Measurements from ENCODE around the gene KIAA0513. TPM values are rescaled to one million over a fixed set of nuclear protein-coding genes. Genes with fewer than 3 reads are reported as not detected.

Gene KIAA0513
- total RNA-seq, 2 experiments from 2014 or later, result 15.7 to 15.9 TPM

DNA sequence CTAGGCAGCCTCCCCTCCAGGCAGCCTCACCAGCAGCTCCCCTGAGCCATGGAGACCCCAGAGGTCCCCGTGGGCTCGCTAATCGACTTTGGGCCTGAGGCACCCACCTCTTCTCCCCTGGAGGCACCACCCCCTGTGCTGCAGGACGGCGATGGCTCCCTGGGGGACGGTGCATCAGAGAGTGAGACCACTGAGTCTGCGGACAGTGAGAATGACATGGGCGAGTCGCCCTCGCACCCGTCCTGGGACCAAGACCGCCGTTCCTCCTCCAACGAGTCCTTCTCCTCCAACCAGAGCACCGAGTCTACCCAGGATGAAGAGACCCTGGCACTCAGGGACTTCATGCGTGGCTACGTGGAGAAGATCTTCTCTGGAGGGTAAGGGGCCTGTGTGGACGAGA, 39.4 kb downstream of the KIAA0513 start:
- H3K9me3 Mint-ChIP-seq, result no peaks in the 10 kb centered on the region
- ChIA-PET POLR2A (no interaction called here), CTCF (interaction anchor here (1.1 to 1.3 kb wide), 2 partner anchors 11 to 20 kb away, joined by 3 to 4 read pairs; no protein-coding TSS in a partner anchor)
- H3K27ac Mint-ChIP-seq, result no peak overlapping the region
- no peak overlapping the region for H3K4me3 Mint-ChIP-seq
- no peaks in the 10 kb centered on the region for H3K27me3 Mint-ChIP-seq
- H3K36me3 Mint-ChIP-seq, result peaks cover 14% of the 10 kb centered on the region
- no peak for DNase-seq
- intact Hi-C loops (cut with micrococcal nuclease), result no loop called here
- H3K4me1 Mint-ChIP-seq (ENCODE audit: low read depth), result no peaks in the 10 kb centered on the region

DNA sequence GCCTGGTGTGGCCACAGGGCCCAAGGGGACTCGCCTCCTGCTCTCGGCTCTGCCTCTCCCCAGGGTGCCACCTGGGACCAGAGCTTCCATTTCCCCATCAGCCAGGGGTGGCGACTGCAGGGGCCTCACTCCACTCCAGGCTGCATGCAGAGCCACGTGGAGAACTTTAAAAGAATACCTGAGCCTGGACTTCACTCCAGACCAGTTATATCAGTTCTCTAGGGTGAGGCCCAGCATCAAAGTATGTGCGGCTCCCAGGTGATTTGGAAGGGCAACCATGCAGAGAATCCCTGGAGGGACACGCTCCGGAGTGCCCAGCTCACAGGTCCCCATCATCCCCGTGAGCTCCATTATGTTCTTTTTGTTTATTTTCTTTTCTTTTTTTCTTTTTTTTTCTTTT, 39.8 kb downstream of the KIAA0513 start:
- DNase-seq, result no peak
- intact Hi-C loops (cut with micrococcal nuclease), result no loop called here
- Mint-ChIP-seq H3K9me3 (no peaks in the 10 kb centered on the region), H3K27me3 (no peaks in the 10 kb centered on the region), H3K4me1 (ENCODE audit: low read depth) (no peaks in the 10 kb centered on the region), H3K36me3 (peaks cover 14% of the 10 kb centered on the region), H3K4me3 (no peak overlapping the region), H3K27ac (no peak overlapping the region)
- ChIA-PET CTCF (interaction anchor here (1.2 to 1.3 kb wide), 2 partner anchors 11 to 19 kb away, joined by 3 to 4 read pairs; no protein-coding TSS in a partner anchor), POLR2A (no interaction called here)

DNA sequence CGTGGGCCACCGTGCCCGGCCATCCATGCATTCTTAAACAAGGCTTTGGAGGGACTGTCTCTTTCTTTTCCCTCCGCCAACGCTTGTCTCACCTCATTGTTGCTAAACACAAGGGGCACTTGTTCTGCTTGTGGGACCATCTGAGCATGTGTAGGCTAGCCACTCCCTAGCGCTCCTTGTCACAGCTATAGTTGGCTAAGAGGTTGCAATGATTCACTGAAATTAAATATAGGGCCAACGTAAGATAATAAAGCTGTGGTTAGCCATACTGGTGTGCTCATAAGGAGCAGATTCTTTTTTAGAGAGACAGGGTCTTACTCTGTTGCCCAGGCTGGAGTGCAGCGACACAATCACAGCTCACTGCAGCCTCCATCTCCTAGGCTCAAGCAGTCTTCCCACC, 41.2 kb downstream of the KIAA0513 start:
- CTCF ChIA-PET, result no interaction called here
- H3K4me3 Mint-ChIP-seq, result no peak overlapping the region
- no peak overlapping the region for H3K27ac Mint-ChIP-seq
- H3K9me3 Mint-ChIP-seq, result no peaks in the 10 kb centered on the region
- peaks cover 15% of the 10 kb centered on the region for H3K36me3 Mint-ChIP-seq
- POLR2A ChIA-PET, result no interaction called here
- H3K4me1 Mint-ChIP-seq (ENCODE audit: low read depth), result no peaks in the 10 kb centered on the region
- no peaks in the 10 kb centered on the region for H3K27me3 Mint-ChIP-seq
- no peak for DNase-seq
- intact Hi-C loops (cut with micrococcal nuclease), result no loop called here

DNA sequence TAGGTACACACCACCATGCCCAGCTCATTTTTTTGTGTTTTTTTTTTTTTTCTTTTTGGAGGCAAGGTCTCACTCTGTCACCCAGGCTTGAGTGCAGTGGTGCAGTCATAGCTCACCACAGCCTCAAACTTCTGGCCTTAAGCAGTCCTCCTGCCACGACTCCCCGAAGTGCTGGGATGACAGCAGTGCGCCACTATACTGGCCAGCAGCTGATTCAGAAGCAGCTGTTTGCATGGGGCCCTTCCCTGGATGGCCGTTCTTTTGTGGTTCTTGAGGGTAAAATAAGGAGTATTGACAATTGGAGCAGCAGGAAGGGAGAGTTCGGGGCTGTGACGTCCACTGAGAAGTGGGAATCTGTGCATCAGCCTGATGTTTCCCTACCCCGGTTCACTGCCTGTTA, 41.6 kb downstream of the KIAA0513 start:
- H3K27ac Mint-ChIP-seq, result no peak overlapping the region
- DNase-seq, result no peak
- no peaks in the 10 kb centered on the region for H3K27me3 Mint-ChIP-seq
- H3K36me3 Mint-ChIP-seq, result peaks cover 16% of the 10 kb centered on the region
- intact Hi-C loops (cut with micrococcal nuclease), result no loop called here
- no peaks in the 10 kb centered on the region for H3K9me3 Mint-ChIP-seq
- POLR2A ChIA-PET, result no interaction called here
- no peak overlapping the region for H3K4me3 Mint-ChIP-seq
- CTCF ChIA-PET, result no interaction called here
- no peaks in the 10 kb centered on the region for H3K4me1 Mint-ChIP-seq (ENCODE audit: low read depth)

DNA sequence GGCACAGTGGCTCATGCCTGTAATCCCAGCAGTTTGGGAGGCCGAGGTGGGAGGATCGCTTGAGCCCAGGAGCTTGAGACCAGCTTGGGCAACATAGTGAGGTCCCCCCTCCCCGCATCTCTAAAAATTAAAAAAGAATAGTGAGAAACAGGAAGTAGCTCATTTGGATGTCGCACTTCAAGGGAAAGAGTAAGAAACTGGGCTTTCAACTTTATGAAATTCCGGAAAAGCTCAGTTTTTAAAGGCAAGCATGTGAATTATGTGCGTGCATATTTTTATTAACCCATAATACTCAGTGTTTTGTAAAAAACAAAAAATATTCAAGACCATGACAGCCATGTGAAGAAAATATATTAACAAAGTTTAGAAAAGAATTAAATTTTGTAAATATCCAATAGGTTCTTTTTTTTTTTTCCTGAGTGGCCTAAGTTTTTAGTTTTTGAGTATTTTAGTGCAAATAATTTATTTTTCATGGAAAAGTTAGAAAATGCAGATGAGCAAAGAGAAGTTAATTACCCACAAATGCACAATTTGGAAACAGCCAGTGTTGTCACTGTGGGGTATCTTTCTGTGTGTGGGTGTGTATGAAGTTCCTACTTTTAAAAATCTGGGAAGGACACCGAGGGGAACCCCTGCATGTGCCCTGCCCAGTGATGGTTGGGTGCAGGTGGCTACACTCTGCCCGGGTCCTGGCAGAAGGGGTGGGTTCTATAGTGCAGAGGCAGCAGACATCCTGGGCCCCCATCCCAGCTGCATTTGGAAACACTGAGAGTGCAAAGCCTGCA, 44.7 kb downstream of the KIAA0513 start:
- POLR2A ChIA-PET, result no interaction called here
- peaks cover 12% of the 10 kb centered on the region for H3K36me3 Mint-ChIP-seq

DNA sequence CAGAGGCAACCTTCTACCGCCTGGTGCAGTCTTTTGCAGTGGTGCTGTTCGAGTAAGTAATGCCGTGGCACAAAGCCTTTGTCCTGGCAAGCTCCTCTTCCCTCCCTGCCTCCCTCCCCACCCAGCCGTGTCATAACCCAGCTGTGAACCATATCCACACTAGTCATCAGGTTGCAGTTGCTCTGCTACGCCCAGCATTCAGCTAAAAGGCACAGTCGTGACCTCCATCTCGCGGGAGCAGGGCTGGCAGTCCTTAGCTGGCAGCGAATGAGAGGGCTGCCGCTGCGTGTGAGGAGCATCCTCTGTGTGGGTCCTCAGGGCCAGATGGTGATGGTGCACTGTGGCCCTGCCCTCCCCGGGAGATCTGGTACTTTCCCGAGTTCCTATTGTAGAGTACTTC, 45.4 kb downstream of the KIAA0513 start:
- Mint-ChIP-seq H3K4me1 (ENCODE audit: low read depth) (no peaks in the 10 kb centered on the region), H3K27me3 (no peaks in the 10 kb centered on the region), H3K4me3 (no peak overlapping the region), H3K27ac (no peak overlapping the region), H3K36me3 (peaks cover 14% of the 10 kb centered on the region), H3K9me3 (no peaks in the 10 kb centered on the region)
- ChIA-PET CTCF (interaction anchor here (0.7 to 1.1 kb wide), 5 partner anchors 12 to 45 kb away, joined by 3 read pairs; partner anchors contain the start of gene KIAA0513), POLR2A (no interaction called here)
- DNase-seq, result no peak
- intact Hi-C loops (cut with micrococcal nuclease), result no loop called here

More for the DNA sequence above, 44.7 kb downstream of the KIAA0513 start:
- Mint-ChIP-seq H3K27ac (no peak overlapping the region), H3K27me3 (no peaks in the 10 kb centered on the region), H3K9me3 (no peaks in the 10 kb centered on the region), H3K4me3 (no peak overlapping the region), H3K4me1 (ENCODE audit: low read depth) (no peaks in the 10 kb centered on the region)
- intact Hi-C loops (cut with micrococcal nuclease), result no loop called here
- CTCF ChIA-PET, result interaction anchor here (0.7 to 1.0 kb wide), 5 partner anchors 14 to 55 kb away, joined by 3 to 5 read pairs (median 3); no protein-coding TSS in a partner anchor
- no peak for DNase-seq

DNA sequence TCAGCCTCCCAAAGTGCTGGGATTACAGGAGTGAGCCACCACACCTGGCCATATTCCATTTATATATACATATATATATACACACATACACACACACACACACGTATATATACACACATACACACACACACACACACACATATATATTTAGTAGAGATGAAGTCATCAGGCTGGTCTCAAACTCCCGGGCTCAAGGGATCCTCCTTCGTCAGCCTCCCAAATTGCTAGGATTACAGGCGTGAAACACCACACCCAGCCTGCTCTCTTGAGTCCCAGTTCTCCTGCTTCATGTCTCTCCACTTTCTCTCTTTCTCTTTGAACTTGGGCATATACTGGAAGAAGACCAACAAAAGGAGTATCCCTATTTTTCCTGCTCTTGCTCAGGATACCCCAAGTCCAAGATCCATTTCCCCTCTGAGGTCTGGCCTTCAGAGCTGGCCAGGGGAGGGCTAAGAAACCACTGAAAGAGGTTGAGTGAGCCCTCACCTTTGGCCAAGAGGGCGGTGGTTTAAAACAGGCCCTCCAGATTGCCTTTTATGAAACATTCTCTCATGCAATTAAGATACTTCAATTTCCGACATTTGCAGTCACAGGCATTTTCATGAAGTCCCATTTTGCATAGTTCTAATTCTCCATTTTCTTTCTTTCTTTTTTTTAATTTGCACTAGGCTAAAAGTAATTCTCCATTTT, 46.8 kb downstream of the KIAA0513 start:
- H3K27ac Mint-ChIP-seq, result no peak overlapping the region
- CTCF ChIA-PET, result interaction anchor here (1.1 to 2.5 kb wide), 2 partner anchors 10 to 13 kb away, joined by 3 to 13 read pairs; no protein-coding TSS in a partner anchor

DNA sequence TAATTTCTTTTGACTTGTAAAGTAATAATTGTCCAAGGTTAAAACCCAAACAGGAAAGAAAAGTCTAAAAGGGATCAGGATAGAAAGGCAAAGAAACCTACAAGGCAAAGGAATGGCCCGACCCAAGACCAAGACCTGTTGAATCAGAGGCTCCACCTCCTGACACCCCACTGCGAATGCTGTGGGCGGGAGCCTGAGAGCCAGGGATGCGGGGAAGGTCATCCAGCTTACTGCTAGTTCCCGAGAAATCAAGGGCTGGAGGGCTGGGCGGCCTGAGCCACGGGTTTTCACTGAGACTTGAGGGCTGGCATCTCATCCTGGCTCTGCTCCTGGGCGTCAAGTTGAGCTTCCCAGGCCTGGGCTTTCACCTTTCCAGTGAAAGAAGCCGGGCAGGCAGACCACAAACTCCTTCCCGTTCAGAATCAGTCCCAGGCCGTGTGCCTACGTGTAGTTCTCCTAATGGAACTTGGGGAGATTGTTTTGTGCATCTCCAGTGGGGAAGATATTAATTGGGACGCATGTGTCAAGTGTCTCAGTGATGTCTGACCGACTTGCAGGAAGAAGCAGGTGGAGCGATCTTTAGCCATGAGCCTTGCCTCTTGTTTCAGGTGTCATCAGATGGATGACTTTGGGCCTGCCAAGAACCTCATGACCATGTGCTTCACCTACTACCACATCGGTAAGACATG, 47.8 kb downstream of the KIAA0513 start:
- Mint-ChIP-seq H3K4me3 (no peak overlapping the region), H3K4me1 (ENCODE audit: low read depth) (no peaks in the 10 kb centered on the region), H3K9me3 (no peaks in the 10 kb centered on the region), H3K27ac (no peak overlapping the region), H3K27me3 (no peaks in the 10 kb centered on the region), H3K36me3 (peaks cover 25% of the 10 kb centered on the region)
- POLR2A ChIA-PET, result no interaction called here
- DNase-seq, result no peak
- intact Hi-C loops (cut with micrococcal nuclease), result no loop called here
- CTCF ChIA-PET, result interaction anchor here (2.5 kb wide), 1 partner anchor 12 kb away, joined by 13 read pairs; no protein-coding TSS in a partner anchor

More for the DNA sequence above, 46.8 kb downstream of the KIAA0513 start:
- no peaks in the 10 kb centered on the region for H3K9me3 Mint-ChIP-seq
- H3K4me3 Mint-ChIP-seq, result no peak overlapping the region
- POLR2A ChIA-PET, result no interaction called here
- H3K27me3 Mint-ChIP-seq, result no peaks in the 10 kb centered on the region
- no peak for DNase-seq
- intact Hi-C loops (cut with micrococcal nuclease), result no loop called here
- no peaks in the 10 kb centered on the region for H3K4me1 Mint-ChIP-seq (ENCODE audit: low read depth)
- peaks cover 21% of the 10 kb centered on the region for H3K36me3 Mint-ChIP-seq

DNA sequence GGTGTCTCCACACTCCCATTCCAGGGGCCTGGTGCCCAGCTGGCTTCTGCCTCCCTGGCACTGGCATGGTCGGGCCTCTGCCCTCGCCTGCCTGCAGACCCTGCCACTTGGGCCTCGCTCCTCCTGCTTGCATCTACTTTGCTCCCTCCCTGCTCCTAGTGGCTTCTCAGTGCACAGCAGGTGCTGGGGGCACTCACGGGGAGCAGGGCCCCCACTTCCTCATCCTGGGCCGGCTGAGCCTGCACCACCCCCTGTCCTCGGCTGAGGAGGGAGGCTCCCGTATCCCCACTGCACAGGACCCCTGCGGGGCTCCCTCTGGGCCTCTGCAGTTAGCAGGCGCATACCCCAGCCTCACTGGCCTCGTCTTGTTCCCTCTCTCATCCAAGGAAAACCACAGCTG, 49.4 kb downstream of the KIAA0513 start:
- POLR2A ChIA-PET, result no interaction called here
- Mint-ChIP-seq H3K27ac (no peak overlapping the region), H3K4me3 (no peak overlapping the region), H3K9me3 (no peaks in the 10 kb centered on the region), H3K4me1 (ENCODE audit: low read depth) (no peaks in the 10 kb centered on the region), H3K36me3 (peaks cover 17% of the 10 kb centered on the region), H3K27me3 (no peaks in the 10 kb centered on the region)
- no peak for DNase-seq
- CTCF ChIA-PET, result interaction anchor here (2.5 kb wide), 1 partner anchor 10 kb away, joined by 13 read pairs; no protein-coding TSS in a partner anchor
- intact Hi-C loops (cut with micrococcal nuclease), result no loop called here

DNA sequence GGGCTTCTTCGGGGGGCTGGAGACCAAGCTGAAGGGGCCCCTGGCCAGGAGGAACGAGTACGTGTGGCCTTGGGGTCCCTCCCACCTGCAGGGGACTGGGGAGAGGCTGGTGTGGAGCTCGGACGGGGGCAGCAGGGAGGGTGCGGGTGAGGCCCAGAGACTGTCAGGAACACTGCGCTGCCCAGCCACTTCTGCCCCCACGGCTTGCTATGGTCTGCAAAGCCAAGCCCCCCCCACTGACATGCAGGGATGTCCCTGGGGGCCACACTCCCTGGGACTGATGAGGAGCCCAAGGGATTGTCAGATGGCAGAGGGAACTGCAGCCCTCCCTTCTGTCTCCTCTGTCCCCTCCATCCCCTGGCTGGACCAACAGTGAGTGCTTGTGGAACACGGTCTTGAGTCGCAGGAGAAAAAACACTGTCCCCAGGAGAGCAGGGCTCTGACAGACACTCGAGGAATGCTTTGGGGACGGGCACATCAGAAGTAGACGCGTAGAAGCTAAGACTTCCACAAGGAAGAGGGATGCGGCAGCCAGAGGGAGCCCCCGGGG, 50.1 kb downstream of the KIAA0513 start:
- no peaks in the 10 kb centered on the region for H3K4me1 Mint-ChIP-seq (ENCODE audit: low read depth)
- CTCF ChIA-PET, result no interaction called here
- intact Hi-C loops (cut with micrococcal nuclease), result no loop called here
- no peak overlapping the region for H3K4me3 Mint-ChIP-seq
- H3K9me3 Mint-ChIP-seq, result no peaks in the 10 kb centered on the region
- DNase-seq, result no peak
- H3K27me3 Mint-ChIP-seq, result no peaks in the 10 kb centered on the region
- H3K36me3 Mint-ChIP-seq, result peaks cover 17% of the 10 kb centered on the region
- POLR2A ChIA-PET, result no interaction called here
- H3K27ac Mint-ChIP-seq, result no peak overlapping the region

DNA sequence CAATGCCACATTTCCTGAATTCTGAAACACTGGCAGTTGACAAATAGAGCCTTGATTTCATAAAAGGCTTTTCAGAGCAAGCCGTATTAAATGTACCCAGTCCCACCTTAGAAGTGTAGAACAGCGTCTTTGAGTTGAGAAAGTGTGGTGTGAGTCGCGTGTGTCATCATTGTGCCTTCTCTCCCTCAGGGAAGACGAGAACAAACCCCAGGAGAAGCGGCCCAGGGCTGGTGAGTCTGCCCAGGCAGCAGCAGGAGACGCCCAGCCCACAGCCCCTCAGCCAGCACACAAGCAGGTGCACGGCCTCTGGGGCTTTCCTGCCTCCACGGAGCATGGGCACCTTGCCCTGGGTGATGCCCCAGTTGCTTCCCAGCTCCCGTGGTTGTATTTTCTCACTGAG, 50.6 kb downstream of the KIAA0513 start:
- no peak overlapping the region for H3K4me3 Mint-ChIP-seq
- no peak for DNase-seq
- no peaks in the 10 kb centered on the region for H3K4me1 Mint-ChIP-seq (ENCODE audit: low read depth)
- H3K27ac Mint-ChIP-seq, result no peak overlapping the region
- H3K27me3 Mint-ChIP-seq, result no peaks in the 10 kb centered on the region
- ChIA-PET CTCF (no interaction called here), POLR2A (no interaction called here)
- no peaks in the 10 kb centered on the region for H3K9me3 Mint-ChIP-seq
- H3K36me3 Mint-ChIP-seq, result peaks cover 17% of the 10 kb centered on the region
- intact Hi-C loops (cut with micrococcal nuclease), result no loop called here

DNA sequence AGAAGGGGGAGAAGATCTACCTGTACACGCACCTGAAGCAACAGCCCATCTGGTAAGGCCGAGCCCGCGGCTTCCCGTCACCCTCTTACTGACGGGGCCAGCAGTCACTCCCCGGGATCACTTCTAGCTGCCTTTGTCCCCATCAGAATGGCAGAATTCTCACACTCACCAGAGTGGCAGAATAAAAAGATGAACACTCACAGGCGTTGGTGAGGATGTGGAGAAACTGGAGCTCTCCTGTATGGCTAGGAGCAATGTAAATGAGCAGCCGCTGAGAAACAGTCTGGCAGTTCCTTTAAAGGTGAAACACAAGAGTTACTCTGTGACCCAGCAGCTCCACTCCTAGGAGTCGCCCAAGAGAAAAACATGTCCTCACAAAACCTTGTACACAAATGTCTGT, 51.4 kb downstream of the KIAA0513 start:
- no peak overlapping the region for H3K4me3 Mint-ChIP-seq
- ChIA-PET CTCF (no interaction called here), POLR2A (no interaction called here)
- no peaks in the 10 kb centered on the region for H3K27me3 Mint-ChIP-seq
- intact Hi-C loops (cut with micrococcal nuclease), result no loop called here
- H3K9me3 Mint-ChIP-seq, result no peaks in the 10 kb centered on the region
- H3K36me3 Mint-ChIP-seq, result peaks cover 15% of the 10 kb centered on the region
- H3K4me1 Mint-ChIP-seq (ENCODE audit: low read depth), result no peaks in the 10 kb centered on the region
- no peak for DNase-seq
- no peak overlapping the region for H3K27ac Mint-ChIP-seq
